BJ (cell line): ENCODE measurements around the gene ARL2BP. TPM values are rescaled to one million over a fixed set of nuclear protein-coding genes. Genes with fewer than 3 reads are reported as not detected.

Experiments used
- CTCF ChIA-PET: fragments of 350-600 bp; formaldehyde crosslinking; extraction: SDS; loops from one replicate; lab custom pipeline; 2021; ENCODE audit warnings: antibody characterized with exemption, inconsistent platforms; lab: Yijun Ruan, JAX
- POLR2A ChIA-PET: fragments of 300-600 bp; sonication (Branson Sonifier 250); formaldehyde crosslinking; extraction: SDS; loops from one replicate; lab custom pipeline; 2021; ENCODE audit warnings: antibody characterized with exemption; lab: Charles Lee
- DNase-seq: peaks from one replicate; pipeline ENCODE4 v3.0.0-alpha.2; 2011; ENCODE audit warnings: low read depth
- H3K27me3 ChIP-seq: 2 replicates; pipeline ENCODE4 v1.6.0; 2011; ENCODE audit warnings: low read length; ENCODE audit not compliant: control insufficient read depth, insufficient read depth
- H3K36me3 ChIP-seq: 2 replicates; pipeline ENCODE4 v1.5.1; 2011; ENCODE audit warnings: low read length; ENCODE audit not compliant: control insufficient read depth, insufficient read depth
- H3K4me3 ChIP-seq: 2 replicates; pipeline ENCODE4 v1.5.1; 2011; ENCODE audit warnings: low read depth, mild to moderate bottlenecking, control low read depth, low read length
- polyA plus RNA-seq: library from polyadenylated mRNA; depleted of rRNA; stranded (reverse); fragments of >200 nt; gene quantifications from 2 replicates; pipeline ENCODE4 v1.2.3, GENCODE V29; 2011
- TF ChIP-seq, protein P1 (sequence below): IDR thresholded peaks from 2 replicates; pipeline ENCODE4 v1.5.1; 2011; ENCODE audit warnings: low read depth, mild to moderate bottlenecking, control low read depth, inconsistent platforms, low read length, moderate library complexity; ENCODE audit not compliant: insufficient read depth

The ARL2BP gene
- polyA plus RNA-seq, 1 experiment, result 69.5 TPM

DNA sequence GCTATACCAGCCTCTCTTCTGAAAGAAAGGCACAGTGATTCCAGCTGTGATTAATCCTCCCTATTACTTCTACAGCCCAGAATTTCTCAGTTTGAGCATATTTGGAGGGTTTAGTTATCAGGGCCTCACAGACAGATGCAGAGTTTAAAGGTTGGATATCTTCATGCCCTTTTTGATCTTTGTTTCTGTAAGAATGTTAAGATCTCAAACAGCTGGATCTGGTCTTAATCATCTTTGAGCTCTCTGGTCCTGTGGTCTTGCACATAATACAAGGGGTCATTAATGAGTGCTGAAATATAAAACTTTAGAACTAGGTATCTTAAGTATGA, 9.1 kb upstream of the ARL2BP start:
- DNase-seq, result no peak
- Histone ChIP-seq H3K4me3 (no peak overlapping the region), H3K27me3 (no peaks in the 10 kb centered on the region), H3K36me3 (peaks cover 11% of the 10 kb centered on the region)
- ChIA-PET CTCF (interaction anchor here (1.3 kb wide), 1 partner anchor 181 kb away, joined by 4 read pairs; no protein-coding TSS in a partner anchor), POLR2A (no interaction called here)
- TF ChIP-seq, protein P1, sequence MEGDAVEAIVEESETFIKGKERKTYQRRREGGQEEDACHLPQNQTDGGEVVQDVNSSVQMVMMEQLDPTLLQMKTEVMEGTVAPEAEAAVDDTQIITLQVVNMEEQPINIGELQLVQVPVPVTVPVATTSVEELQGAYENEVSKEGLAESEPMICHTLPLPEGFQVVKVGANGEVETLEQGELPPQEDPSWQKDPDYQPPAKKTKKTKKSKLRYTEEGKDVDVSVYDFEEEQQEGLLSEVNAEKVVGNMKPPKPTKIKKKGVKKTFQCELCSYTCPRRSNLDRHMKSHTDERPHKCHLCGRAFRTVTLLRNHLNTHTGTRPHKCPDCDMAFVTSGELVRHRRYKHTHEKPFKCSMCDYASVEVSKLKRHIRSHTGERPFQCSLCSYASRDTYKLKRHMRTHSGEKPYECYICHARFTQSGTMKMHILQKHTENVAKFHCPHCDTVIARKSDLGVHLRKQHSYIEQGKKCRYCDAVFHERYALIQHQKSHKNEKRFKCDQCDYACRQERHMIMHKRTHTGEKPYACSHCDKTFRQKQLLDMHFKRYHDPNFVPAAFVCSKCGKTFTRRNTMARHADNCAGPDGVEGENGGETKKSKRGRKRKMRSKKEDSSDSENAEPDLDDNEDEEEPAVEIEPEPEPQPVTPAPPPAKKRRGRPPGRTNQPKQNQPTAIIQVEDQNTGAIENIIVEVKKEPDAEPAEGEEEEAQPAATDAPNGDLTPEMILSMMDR, result no peak

GRCh38 chr16:57238682-57239081, 6.4 kb upstream of the ARL2BP start:
- CTCF ChIA-PET, result interaction anchor here (0.7 kb wide), 1 partner anchor 800 kb away, joined by 3 read pairs; no protein-coding TSS in a partner anchor
- peaks cover 7% of the 10 kb centered on the region for H3K36me3 ChIP-seq
- no peaks in the 10 kb centered on the region for H3K27me3 ChIP-seq
- POLR2A ChIA-PET, result no interaction called here
- TF ChIP-seq, protein P1, result no peak
- DNase-seq, result no peak
- H3K4me3 ChIP-seq, result no peak overlapping the region

GRCh38 chr16:57239107-57239506, 6.0 kb upstream of the ARL2BP start:
- TF ChIP-seq, protein P1, result no peak
- POLR2A ChIA-PET, result no interaction called here
- DNase-seq, result no peak
- CTCF ChIA-PET, result interaction anchor here (0.7 kb wide), 1 partner anchor 800 kb away, joined by 3 read pairs; no protein-coding TSS in a partner anchor
- H3K4me3 ChIP-seq, result no peak overlapping the region
- H3K36me3 ChIP-seq, result peaks cover 3% of the 10 kb centered on the region
- no peaks in the 10 kb centered on the region for H3K27me3 ChIP-seq

DNA sequence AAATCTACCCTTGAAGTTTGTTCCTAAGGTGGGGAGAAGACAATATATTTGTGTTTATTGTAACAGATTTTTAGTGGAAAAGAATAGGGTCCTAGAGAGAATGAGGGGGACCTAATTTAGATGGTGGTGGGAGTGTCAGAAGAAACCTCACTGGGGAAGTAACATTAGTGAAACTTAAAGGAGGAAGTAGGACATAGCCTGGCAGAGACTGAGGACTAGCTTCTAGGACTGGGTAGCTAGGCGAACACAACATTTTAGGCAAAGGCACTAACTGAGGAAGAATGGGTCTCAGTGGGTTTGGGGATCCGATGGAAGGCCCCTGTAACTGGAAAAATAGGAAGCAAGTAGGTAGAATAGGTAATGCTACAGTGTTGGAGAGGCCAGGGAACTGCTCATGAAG, 4.2 kb upstream of the ARL2BP start:
- peaks cover 1% of the 10 kb centered on the region; the same call in 1 of the 2 replicates for H3K36me3 ChIP-seq
- POLR2A ChIA-PET, result no interaction called here
- TF ChIP-seq, protein P1, result no peak
- H3K27me3 ChIP-seq, result no peaks in the 10 kb centered on the region
- CTCF ChIA-PET, result interaction anchor here (0.6 to 1.7 kb wide), 3 partner anchors 9 to 279 kb away, joined by 3 read pairs; no protein-coding TSS in a partner anchor
- DNase-seq, result no peak
- H3K4me3 ChIP-seq, result no peak overlapping the region

DNA sequence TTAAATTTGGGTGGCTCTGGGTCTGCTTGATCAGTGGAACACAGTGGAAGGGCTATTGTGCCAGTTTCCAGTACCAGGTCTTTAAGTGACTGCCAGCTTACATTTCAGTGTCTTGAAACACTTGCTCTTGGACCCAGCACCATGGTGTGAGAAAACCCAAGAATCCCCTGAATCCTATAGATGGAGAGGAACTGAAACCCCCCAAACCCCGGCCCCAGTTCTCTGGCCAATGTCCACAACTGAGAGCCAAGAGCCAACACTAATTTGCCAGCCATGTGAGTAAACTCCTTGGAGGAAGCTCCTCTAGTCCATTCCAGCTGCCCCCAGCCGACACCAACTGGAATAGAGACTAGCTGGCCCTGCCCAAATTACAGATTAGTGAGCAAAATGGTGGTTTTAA, 2.4 kb upstream of the ARL2BP start:
- TF ChIP-seq, protein P1, result no peak
- Histone ChIP-seq H3K4me3 (no peak overlapping the region), H3K27me3 (no peaks in the 10 kb centered on the region), H3K36me3 (no peaks in the 10 kb centered on the region)
- POLR2A ChIA-PET, result no interaction called here
- CTCF ChIA-PET, result no interaction called here
- DNase-seq, result no peak
